HEK293T (cell line): Measurements from ENCODE around the gene RCSD1.

ENCODE experiments used
- CTBP1 ChIP-seq: fragments of 450-650 bp; IDR thresholded peaks from 2 replicates; pipeline ENCODE4 v1.6.1; 2016; ENCODE audit warnings: borderline replicate concordance
- FOXK2 ChIP-seq: fragments of 450-650 bp; IDR thresholded peaks from 2 replicates; pipeline ENCODE4 v1.6.1; 2016; ENCODE audit warnings: mild to moderate bottlenecking
- PKNOX1 ChIP-seq: fragments of 450-650 bp; IDR thresholded peaks from 2 replicates; pipeline ENCODE4 v1.6.1; 2016
- SP1 ChIP-seq: fragments of 450-650 bp; IDR thresholded peaks from 2 replicates; pipeline ENCODE4 v1.6.1; 2017
- SUZ12 ChIP-seq: fragments of 450-650 bp; IDR thresholded peaks from 2 replicates; pipeline ENCODE4 v1.6.1; 2016; ENCODE audit warnings: mild to moderate bottlenecking

GRCh38 chr1:167687919-167688519, 58.0 kb downstream of the RCSD1 start:
- TF ChIP-seq FOXK2 (no peak), SP1 (no peak), SUZ12 (no peak), PKNOX1 (no peak), CTBP1 (no peak)
